ENCODE results near the gene SLC27A6. TPM values are rescaled to one million over a fixed set of nuclear protein-coding genes. Genes with fewer than 3 reads are reported as not detected.

The SLC27A6 gene
- total and polyA plus RNA-seq, 10 of the 15 experiments (the other 5 are each of a cell fraction or from before 2014, with no cell fraction given): not detected

DNA sequence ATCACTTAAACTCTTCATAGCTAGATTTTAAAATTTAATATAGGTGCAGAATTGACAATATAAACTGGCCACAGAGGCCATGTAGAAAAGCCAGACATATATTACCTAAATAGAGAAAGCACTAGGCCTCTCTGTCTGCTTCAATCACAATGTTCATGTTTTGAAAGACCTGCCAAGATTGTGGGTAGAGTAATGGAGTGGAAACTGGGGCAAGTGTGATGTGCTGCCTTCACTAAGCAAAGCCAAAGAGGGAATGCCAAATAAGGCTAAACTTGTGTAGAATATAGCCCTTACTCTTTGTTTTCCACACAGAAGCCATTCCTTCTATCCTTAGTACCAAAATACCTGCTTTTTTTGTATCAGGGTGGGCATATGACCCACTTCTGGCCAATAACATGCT lies 114.2 kb downstream of the SLC27A6 start:
- Histone ChIP-seq H3K9me3 (replicated peaks; ENCODE audit: control insufficient read depth, insufficient read depth, low read length) (no peaks in the 10 kb centered on the region), H3K9ac (ENCODE audit: control insufficient read depth, insufficient read depth, low read length) (no peak overlapping the region), H3K4me2 (ENCODE audit: control insufficient read depth, insufficient read depth) (no peak overlapping the region), H4K20me1 (ENCODE audit: control insufficient read depth, insufficient read depth) (no peaks in the 10 kb centered on the region), H2AFZ (ENCODE audit: control insufficient read depth, low read depth, low read length) (no peak overlapping the region), H3K79me2 (ENCODE audit: control insufficient read depth, insufficient read depth, low read length) (no peaks in the 10 kb centered on the region), H3K4me1 (ENCODE audit: control insufficient read depth, insufficient read depth, low read length) (no peaks in the 10 kb centered on the region), H3K27ac (ENCODE audit: control insufficient read depth, insufficient read depth) (no peak overlapping the region), H3K36me3 (ENCODE audit: control insufficient read depth in 2 of 2, insufficient read depth in 2 of 2, low read length in 1 of 2) (no peaks in the 10 kb centered on the region), H3K4me3 (no peak overlapping the region), H3K27me3 (replicated peaks in 1 of 2; ENCODE audit: control insufficient read depth in 2 of 2, insufficient read depth in 2 of 2, low read length in 1 of 2) (no peaks in the 10 kb centered on the region)
- POLR2A ChIA-PET: no interaction called here
- SMC1A ChIA-PET (ENCODE audit: uncharacterized antibody, unreplicated experiment): no interaction called here
- intact Hi-C loops (cut with micrococcal nuclease; ENCODE audit: unreplicated experiment): no loop called here
- FAIRE-seq (no peak), ATAC-seq (no peak), DNase-seq (ENCODE audit: low read depth, low spot score) (no peak)
- CTCF ChIA-PET: no interaction called here
- RAD21 ChIA-PET (ENCODE audit: unreplicated experiment): no interaction called here
- in situ Hi-C loops (cut with MboI): no loop called here
- TF ChIP-seq NR2C2 (IDR thresholded peaks at IDR 0.05; ENCODE audit: borderline replicate concordance, control insufficient read depth, insufficient read length, low read depth): no peak
- no peak for TF ChIP-seq RCOR1 (conservative IDR thresholded peaks at IDR 0.05; ENCODE audit: low read depth, low read length)
- no peak for TF ChIP-seq EED (IDR thresholded peaks at IDR 0.05; ENCODE audit: low read depth)
- no TSS peak for BruUV-seq (replicated peaks)

DNA sequence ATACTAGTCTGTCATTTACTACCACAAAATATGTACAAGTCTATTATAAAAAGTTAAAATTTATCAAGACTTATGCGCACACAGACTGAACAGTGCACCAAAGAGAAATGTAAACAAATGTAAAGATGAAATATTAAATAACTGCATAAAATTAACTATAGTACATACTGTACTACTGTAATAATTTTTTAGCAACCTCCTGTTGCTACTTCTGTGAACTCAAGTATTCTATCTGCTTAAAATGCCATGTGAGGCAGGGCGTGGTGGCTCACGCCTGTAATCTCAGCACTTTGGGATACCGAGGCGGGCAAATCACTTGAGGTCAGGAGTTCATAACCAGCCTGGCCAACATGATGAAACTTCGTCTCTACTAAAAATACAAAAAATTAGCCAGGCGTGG lies 115.5 kb downstream of the SLC27A6 start:
- no peak overlapping the region for H2AFZ ChIP-seq (ENCODE audit: control insufficient read depth, low read depth, low read length)
- FAIRE-seq (no peak), ATAC-seq (no peak), DNase-seq (ENCODE audit: low read depth, low spot score) (no peak)
- ChIA-PET SMC1A (ENCODE audit: uncharacterized antibody, unreplicated experiment) (interaction anchor here (0.7 kb wide), 2 partner anchors 16 to 1223 kb away, joined by 3 read pairs; no protein-coding TSS in a partner anchor), RAD21 (ENCODE audit: unreplicated experiment) (no interaction called here), POLR2A (no interaction called here), CTCF (no interaction called here)
- H3K4me3 ChIP-seq: no peak overlapping the region
- H3K36me3 ChIP-seq (ENCODE audit: control insufficient read depth in 2 of 2, insufficient read depth in 2 of 2, low read length in 1 of 2): no peaks in the 10 kb centered on the region
- no peaks in the 10 kb centered on the region for H3K79me2 ChIP-seq (ENCODE audit: control insufficient read depth, insufficient read depth, low read length)
- no peak for TF ChIP-seq ESRRA (IDR thresholded peaks at IDR 0.05; ENCODE audit: low read length)
- TF ChIP-seq, protein P1, sequence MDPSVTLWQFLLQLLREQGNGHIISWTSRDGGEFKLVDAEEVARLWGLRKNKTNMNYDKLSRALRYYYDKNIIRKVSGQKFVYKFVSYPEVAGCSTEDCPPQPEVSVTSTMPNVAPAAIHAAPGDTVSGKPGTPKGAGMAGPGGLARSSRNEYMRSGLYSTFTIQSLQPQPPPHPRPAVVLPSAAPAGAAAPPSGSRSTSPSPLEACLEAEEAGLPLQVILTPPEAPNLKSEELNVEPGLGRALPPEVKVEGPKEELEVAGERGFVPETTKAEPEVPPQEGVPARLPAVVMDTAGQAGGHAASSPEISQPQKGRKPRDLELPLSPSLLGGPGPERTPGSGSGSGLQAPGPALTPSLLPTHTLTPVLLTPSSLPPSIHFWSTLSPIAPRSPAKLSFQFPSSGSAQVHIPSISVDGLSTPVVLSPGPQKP (IDR thresholded peaks at IDR 0.05; ENCODE audit: low read depth, low read length): no peak
- TF ChIP-seq NR2C1 (IDR thresholded peaks at IDR 0.05): no peak
- no peak for TF ChIP-seq RFX5 (IDR thresholded peaks at IDR 0.05; ENCODE audit: low read depth, low read length)
- no peak for TF ChIP-seq POU2F2 (IDR thresholded peaks at IDR 0.05; ENCODE audit: borderline replicate concordance, low read depth, low read length)
- no peak for TF ChIP-seq STAT3 (IDR thresholded peaks at IDR 0.05; ENCODE audit: low read depth, low read length)
- no peak for TF ChIP-seq POLR2A (IDR thresholded peaks at IDR 0.05; ENCODE audit: low read depth, low read length)
- TF ChIP-seq NR2F1 (conservative IDR thresholded peaks at IDR 0.05): no peak
- no peak for TF ChIP-seq HDGF (IDR thresholded peaks at IDR 0.05)
- TF ChIP-seq CBX3 (IDR thresholded peaks at IDR 0.05; ENCODE audit: borderline replicate concordance, low read depth): no peak
- TF ChIP-seq BHLHE40 (IDR thresholded peaks at IDR 0.05; ENCODE audit: borderline replicate concordance in 1 of 2, low read depth in 2 of 2, low read length in 1 of 2): no peak
- TF ChIP-seq PAX5 (IDR thresholded peaks at IDR 0.05; ENCODE audit: borderline replicate concordance, low read depth, low read length): no peak
- H3K27ac ChIP-seq (ENCODE audit: control insufficient read depth, insufficient read depth): no peak overlapping the region
- WGBS (ENCODE audit: insufficient coverage, insufficient replicate concordance, low lambda C conversion rate, missing lambda C conversion rate): 66% methylated on average over 7 of the region's 7 CpGs
- BruUV-seq (replicated peaks): no TSS peak
- no peak overlapping the region for H3K4me2 ChIP-seq (ENCODE audit: control insufficient read depth, insufficient read depth)
- in situ Hi-C loops (cut with MboI) (no loop called here), intact Hi-C loops (cut with micrococcal nuclease; ENCODE audit: unreplicated experiment) (no loop called here)
- H3K9me3 ChIP-seq (replicated peaks; ENCODE audit: control insufficient read depth, insufficient read depth, low read length): no peaks in the 10 kb centered on the region
- no peaks in the 10 kb centered on the region for H4K20me1 ChIP-seq (ENCODE audit: control insufficient read depth, insufficient read depth)
- H3K9ac ChIP-seq (ENCODE audit: control insufficient read depth, insufficient read depth, low read length): no peak overlapping the region
- no peaks in the 10 kb centered on the region for H3K4me1 ChIP-seq (ENCODE audit: control insufficient read depth, insufficient read depth, low read length)
- H3K27me3 ChIP-seq (replicated peaks in 1 of 2; ENCODE audit: control insufficient read depth in 2 of 2, insufficient read depth in 2 of 2, low read length in 1 of 2): no peaks in the 10 kb centered on the region
